SIG-M5 treated with dmso at 0.1 percent for 504 hours (cell line): Measurements from ENCODE around the gene MAN2A1.

Source experiments
- DNase-seq: peaks from one replicate; lab custom pipeline; 2025; ENCODE audit not compliant: unreplicated experiment; lab: John Stamatoyannopoulos, UW

The MAN2A1 gene

GRCh38 chr5:109689740-109690241 lies at the start of gene MAN2A1:
MAN2A1 (plus strand) TSS chr5:109689927; CDS start chr5:109690418, 491 bp downstream.
- DNase-seq: peak; percentile 87

- DNase-seq: no peak
These were observed 48.8 kb upstream of the MAN2A1 start for GRCh38 chr5:109640976-109641375.

- DNase-seq: no peak
These were observed 45.9 kb upstream of the MAN2A1 start for GRCh38 chr5:109643791-109644350.

DNA sequence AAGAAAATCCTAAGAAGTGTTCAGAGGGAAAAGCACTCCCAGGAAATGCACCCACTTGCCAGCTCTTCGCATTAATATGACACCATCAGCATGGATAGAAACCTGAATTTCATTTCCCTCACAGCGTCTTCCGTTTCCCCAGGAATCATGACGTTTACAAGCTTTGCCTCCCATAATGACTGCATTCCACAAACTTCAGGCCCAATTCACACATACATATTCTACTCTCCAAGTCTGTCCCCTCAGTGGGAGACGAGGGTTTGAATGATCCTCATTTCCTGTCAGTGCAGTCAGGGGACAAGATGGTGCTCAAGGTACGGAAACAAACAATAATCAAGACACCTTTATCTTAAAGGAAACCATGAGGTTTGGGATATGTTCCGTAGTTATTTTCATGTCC lies 44.9 kb upstream of the MAN2A1 start:
- DNase-seq: no peak

- DNase-seq: no peak
These were observed 44.0 kb upstream of the MAN2A1 start for GRCh38 chr5:109645707-109646192.

- DNase-seq: no peak
These were observed 40.4 kb upstream of the MAN2A1 start for GRCh38 chr5:109649318-109649717.

DNA sequence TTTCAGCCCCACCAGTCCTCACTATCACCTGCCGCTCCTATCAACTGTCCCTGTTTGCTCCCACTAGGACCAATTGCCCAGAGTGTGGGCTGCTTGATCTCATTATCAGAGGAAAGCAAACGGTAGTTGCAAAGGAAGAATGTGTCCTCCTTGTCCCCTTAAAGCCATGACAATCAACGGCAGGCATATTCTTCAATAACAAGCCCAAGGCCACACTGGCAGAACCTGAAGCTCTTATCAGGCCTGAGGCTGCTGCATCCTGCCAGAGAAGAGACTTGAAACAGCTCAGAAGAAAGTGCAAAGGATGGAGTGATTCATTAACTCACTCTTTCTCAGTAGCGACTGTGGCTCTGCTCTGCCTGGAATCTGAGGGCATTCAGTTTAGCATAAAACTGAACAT lies 39.2 kb upstream of the MAN2A1 start:
- DNase-seq: no peak

GRCh38 chr5:109652096-109652495 lies 37.6 kb upstream of the MAN2A1 start:
- no peak for DNase-seq

DNA sequence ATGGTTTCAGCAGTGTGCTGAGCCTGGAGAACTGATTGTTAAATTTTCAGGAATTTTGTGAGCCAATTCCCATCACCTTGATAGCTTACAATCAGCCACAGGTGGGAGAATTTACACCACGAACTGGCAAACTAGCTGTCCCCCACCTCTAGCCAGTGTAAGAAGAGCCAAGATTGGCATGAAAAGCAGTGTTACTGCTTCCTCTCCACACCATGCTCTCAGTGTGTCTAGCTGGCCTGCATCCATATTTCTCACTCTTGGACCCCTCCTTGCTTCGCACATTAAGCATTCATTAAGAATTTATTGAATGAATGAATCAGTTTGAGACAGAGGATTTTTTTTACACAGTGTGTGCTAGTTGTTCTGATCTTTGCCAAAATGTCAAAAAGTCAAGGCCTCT lies 36.7 kb upstream of the MAN2A1 start:
- DNase-seq: no peak

DNA sequence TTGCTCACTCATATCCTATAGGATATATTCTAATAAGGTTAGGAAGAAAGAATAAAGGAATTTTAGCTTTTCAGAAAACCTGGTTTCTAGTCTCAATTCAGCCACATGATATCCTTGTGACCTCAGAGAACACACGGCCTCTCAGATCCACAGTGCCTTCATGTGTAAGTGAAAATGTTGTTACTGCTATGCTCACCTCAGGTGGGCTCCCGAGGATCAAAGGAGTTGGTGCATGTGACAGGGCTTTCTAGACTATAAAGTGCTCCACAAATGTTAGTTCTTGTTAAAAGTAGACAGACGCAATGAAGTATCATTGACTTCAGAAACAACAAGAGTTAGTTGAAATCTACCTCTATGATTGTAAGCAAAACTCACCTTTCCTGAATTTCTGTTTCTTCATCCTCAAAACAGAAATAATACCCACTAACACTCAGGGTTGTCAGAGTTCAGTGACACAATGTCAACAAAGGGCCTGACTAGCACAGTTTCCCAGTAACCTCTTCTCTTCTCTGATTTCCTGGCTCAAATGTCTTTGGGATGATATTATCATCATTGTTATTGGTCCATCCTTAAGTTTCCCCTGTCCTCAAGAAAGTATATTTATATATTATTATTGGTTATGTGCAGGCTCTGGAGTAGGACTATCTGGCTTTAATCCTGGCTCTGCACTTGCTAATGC lies 36.0 kb upstream of the MAN2A1 start:
- no peak for DNase-seq

DNA sequence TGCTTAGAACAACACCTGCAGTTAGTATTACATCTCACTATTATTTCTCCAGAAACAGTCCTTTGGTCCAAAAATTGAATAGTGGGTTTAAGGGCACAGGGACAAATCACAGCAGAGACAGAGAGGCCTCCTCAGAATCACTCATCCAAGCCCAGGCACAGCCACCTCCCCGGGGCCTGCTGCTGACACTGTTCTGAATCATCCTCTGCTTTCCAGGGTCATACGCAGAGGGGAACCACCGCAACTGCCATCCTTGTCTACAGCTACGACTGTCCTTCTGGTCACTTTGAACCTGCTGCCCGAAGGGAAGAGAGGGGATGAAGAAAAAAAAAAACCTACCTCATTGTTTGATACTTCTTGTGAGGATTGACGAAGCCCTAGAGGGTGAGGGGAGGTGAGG lies 35.3 kb upstream of the MAN2A1 start:
- no peak for DNase-seq

DNA sequence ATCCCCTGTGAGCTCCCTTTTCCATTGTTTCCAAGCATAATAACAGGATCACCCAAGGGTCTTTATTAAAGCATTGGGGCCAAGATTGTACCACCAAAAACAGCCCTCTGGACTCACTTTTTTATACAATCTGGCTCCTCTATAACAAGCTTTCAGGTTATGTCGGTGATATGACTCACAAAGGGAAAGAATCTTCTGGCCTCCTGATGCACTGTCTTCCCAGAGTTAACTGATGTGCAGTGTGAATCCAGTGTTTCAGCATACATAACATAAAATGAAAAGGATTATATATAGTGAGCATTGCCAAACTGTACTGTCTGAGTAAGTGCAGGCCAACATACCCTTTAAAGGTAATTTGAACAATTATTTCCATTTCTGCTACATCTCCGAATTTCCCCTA lies 33.9 kb upstream of the MAN2A1 start:
- DNase-seq: no peak

GRCh38 chr5:109656829-109657228 lies 32.9 kb upstream of the MAN2A1 start:
- peak; percentile 97 for DNase-seq

DNA sequence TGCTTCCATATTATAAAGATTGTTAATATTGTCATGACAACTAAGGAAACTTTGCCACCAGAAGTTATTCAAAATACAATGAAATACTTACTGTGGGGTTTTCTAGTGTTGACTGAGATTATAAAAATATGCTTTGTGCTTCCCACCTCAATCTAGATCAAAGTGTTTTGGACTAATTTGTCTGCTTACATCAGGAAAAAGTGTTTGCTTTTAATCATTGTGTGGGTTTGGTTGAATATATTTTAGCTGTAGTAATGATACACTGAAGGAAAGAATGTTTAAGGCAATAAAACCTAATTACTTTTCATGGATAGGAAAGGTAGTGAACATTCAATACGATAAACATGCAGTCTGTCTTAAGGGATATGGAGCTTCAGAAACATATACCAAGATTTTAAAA lies 29.8 kb upstream of the MAN2A1 start:
- no peak for DNase-seq

- DNase-seq: no peak
These were observed 29.4 kb upstream of the MAN2A1 start for GRCh38 chr5:109660301-109660700.

- DNase-seq: no peak
These were observed 21.5 kb upstream of the MAN2A1 start for GRCh38 chr5:109668237-109668636.

GRCh38 chr5:109668668-109669422 lies 20.9 kb upstream of the MAN2A1 start:
- DNase-seq: no peak

DNA sequence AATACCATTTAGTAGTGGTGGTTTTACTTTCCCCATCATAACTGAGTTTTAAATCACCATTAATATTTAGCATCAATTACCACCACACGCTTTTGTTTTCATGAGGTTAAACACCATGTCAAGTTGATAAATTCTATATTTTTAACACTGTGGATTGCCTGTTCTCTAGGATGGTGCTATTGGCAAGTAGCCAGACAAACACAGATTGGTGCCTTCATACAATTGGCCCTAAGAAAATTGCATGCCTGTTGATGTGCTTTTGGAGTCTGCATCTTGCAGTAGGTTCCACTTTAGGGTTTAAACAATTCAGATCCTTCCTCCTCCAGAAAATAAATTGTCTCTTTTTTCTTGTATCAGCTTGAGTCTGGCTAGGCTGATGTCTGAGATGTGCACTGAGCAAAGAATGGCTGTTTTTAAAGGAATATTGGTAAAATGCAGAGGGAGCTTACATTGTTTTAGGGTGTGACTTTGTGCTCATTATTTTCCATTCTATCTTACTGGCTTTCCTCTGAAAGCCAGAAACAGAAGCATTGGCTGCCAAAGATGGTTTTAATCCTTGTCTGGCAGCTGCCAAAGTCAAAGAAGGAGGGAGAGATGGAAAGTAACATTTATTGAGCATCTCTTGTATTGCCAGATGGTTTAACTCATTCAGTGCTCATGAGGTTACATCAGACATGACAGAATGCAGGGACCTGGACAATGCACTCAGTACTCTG lies 19.6 kb upstream of the MAN2A1 start:
- DNase-seq: peak; percentile 5

DNA sequence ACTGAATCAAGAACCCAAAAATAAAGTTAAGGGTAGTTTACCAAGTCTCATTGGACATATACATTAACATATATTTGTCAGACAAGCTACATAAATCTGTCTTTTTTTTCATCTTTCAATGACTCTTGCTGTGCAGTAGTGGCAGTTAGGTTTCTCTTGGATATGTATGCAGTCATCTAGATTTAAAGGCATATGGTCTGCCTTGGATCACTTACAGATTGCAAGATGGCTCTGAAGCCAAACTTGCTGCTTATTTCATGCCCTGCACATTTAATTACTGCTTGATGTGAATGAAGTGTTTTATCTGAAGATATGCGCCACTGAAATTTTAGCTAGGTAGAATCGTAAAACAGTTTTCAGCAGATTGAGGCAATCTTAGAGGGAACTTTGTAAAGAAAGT lies 18.6 kb upstream of the MAN2A1 start:
- no peak for DNase-seq

- DNase-seq: no peak
These were observed 15.1 kb upstream of the MAN2A1 start for GRCh38 chr5:109674596-109674995.

DNA sequence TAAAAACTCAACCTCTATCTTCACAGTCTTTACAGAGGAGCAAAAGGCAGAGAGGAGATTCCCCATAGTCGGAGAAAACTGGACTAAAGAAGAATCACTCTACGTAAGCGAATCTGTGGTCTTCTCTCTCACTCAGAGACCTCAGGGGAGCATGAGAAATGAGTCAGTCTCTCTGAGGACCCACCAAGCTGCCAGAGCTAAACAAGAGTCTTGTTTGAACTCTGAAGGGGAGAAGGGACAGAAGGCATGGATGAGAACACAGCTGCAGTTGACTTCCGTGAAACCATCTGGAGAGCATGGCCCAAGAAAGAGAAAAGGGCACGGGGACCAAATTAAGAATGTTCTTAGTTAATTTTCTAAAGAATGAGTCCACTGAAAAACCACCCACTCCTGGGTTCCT lies 12.8 kb upstream of the MAN2A1 start:
- no peak for DNase-seq
